Left lung (tissue), 10 donors: Measurements from ENCODE around the gene NSD2. TPM values are rescaled to one million over a fixed set of nuclear protein-coding genes. Genes with fewer than 3 reads are reported as not detected.
A peak's percentile ranks its signal among the peaks of the same experiment; 100 is the strongest.

Experiments
- ATAC-seq: fragments of 200-7000 bp; cut with Tn5 transposase; one replicate; pipeline ENCODE4 v1.9.1; 2020; ENCODE audit warnings: moderate library complexity
- DNase-seq, 4 donors: peaks; one replicate each; pipeline ENCODE4 v3.0.0-alpha.2; 2013 to 2020
- H3K27ac ChIP-seq, 2 donors: fragments of 200-600 bp; sonication (generic) in 1 of 2; one replicate each; pipeline versions ENCODE4 v1.5.0 to v1.8.0; 2020 to 2021
- H3K27me3 ChIP-seq, 2 donors: fragments of 200-600 bp; sonication (generic) in 1 of 2; one replicate each; pipeline versions ENCODE4 v1.5.0 to v1.8.0; 2020 to 2021
- H3K36me3 ChIP-seq, 2 donors: fragments of 200-600 bp; sonication (generic) in 1 of 2; one replicate each; pipeline versions ENCODE4 v1.5.0 to v1.8.0; 2020 to 2021
- H3K4me1 ChIP-seq, 2 donors: fragments of 200-600 bp; one replicate each; pipeline ENCODE4 v1.8.0; 2021
- H3K4me3 ChIP-seq, 2 donors: fragments of 200-600 bp; sonication (generic) in 1 of 2; one replicate each; pipeline versions ENCODE4 v1.5.0 to v1.8.0; 2020 to 2021; ENCODE audit warnings: mild to moderate bottlenecking in 1 of 2
- H3K9me3 ChIP-seq, 2 donors: fragments of 200-600 bp; sonication (generic) in 1 of 2; one replicate each; pipeline versions ENCODE4 v1.5.0 to v1.8.0; 2020 to 2021
- CTCF ChIP-seq, 2 donors: fragments of 200-600 bp; sonication (generic) in 1 of 2; IDR thresholded peaks; one replicate each; pipeline versions ENCODE4 v1.5.0 to v1.8.0; 2021; ENCODE audit warnings: antibody characterized with exemption in 2 of 2
- intact Hi-C, 2 donors: fragments of 100-400 bp; cut with DNase I; formaldehyde crosslinking; loops; one replicate each; pipeline versions ENCODE4 v1.11.2 to v1.14.2; 2022
- polyA plus RNA-seq, 6 donors: library from polyadenylated mRNA; unstranded; fragments of 120-200 nt; gene quantifications; one replicate each; pipeline ENCODE4 v1.2.1, GENCODE V29; 2013; ENCODE audit not compliant: insufficient read length in 6 of 6
- total RNA-seq, 2 donors: library from RNA; stranded (reverse); fragmentation: NEBNext Ultra II Directional; extraction: Animal tissue kit (Norgen Biotek cat#: 25700); gene quantifications; one replicate each; pipeline ENCODE4 v1.2.1, GENCODE V29; 2021
- donor health status: DM: no; HTN: yes; CAD: no.
- donor health status: DM: no; HTN: no; CAD: no.

The NSD2 gene
- total and polyA plus RNA-seq, 8 donors, result 53.6 to 93.8 (median 80.0) TPM

- Histone ChIP-seq H3K27ac (peak overlapping the region; percentile 19 to 75), H3K9me3 (no peaks in the 10 kb centered on the region), H3K36me3 (no peaks in the 10 kb centered on the region), H3K27me3 (no peaks in the 10 kb centered on the region), H3K4me3 (peak overlapping the region; percentile 76 to 87), H3K4me1 (peaks cover 14 to 41% of the 10 kb centered on the region in 2 donors)
- ATAC-seq (no peak), DNase-seq (peak in 2 of 4 donors; percentile 3 to 85)
- no peak for TF ChIP-seq CTCF (IDR thresholded peaks at IDR 0.05)
- intact Hi-C loops, result no loop called here
Measured at GRCh38 chr4:1855333-1856070, 15.7 kb upstream of the NSD2 start.

- DNase-seq, result peak; percentile 89 to 98 (median 96)
- H3K36me3 ChIP-seq, result no peaks in the 10 kb centered on the region
- H3K4me3 ChIP-seq, result peak within 1 kb of the TSS; percentile 76 to 87
- peaks cover 11 to 38% of the 10 kb centered on the region in 2 donors for H3K4me1 ChIP-seq
- ATAC-seq, result peak; percentile 96
- peak in 1 of 2 donors; percentile 9 for TF ChIP-seq CTCF (IDR thresholded peaks at IDR 0.05)
- H3K27me3 ChIP-seq, result no peaks in the 10 kb centered on the region
- intact Hi-C loops, result no loop called here
- no peaks in the 10 kb centered on the region for H3K9me3 ChIP-seq
- H3K27ac ChIP-seq, result peak within 1 kb of the TSS; percentile 75 to 77
Measured at GRCh38 chr4:1856071-1856942, 14.9 kb upstream of the NSD2 start, which contains the start of gene LETM1. Gene LETM1, minus strand, starts transcription at chr4:1856156. Its CDS starts 206 bp downstream, at chr4:1855950.

GRCh38 chr4:1856943-1857699 lies 14.1 kb upstream of the NSD2 start:
- Histone ChIP-seq H3K9me3 (no peaks in the 10 kb centered on the region), H3K27ac (peak overlapping the region; percentile 75 to 77), H3K36me3 (no peaks in the 10 kb centered on the region), H3K27me3 (peaks cover 0 to 7% of the 10 kb centered on the region in 2 donors), H3K4me1 (peaks cover 7 to 33% of the 10 kb centered on the region in 2 donors), H3K4me3 (peak overlapping the region; percentile 76 to 87)
- DNase-seq (peak in 2 of 4 donors; percentile 24 to 52), ATAC-seq (peak; percentile 41)
- TF ChIP-seq CTCF (IDR thresholded peaks at IDR 0.05), result no peak
- intact Hi-C loops, result no loop called here

- H3K9me3 ChIP-seq, result no peaks in the 10 kb centered on the region
- ATAC-seq (no peak), DNase-seq (no peak)
- H3K36me3 ChIP-seq, result no peaks in the 10 kb centered on the region
- intact Hi-C loops, result no loop called here
- no peak for TF ChIP-seq CTCF (IDR thresholded peaks at IDR 0.05)
- peaks cover 7 to 35% of the 10 kb centered on the region in 2 donors for H3K4me1 ChIP-seq
- no peak overlapping the region for H3K4me3 ChIP-seq
- peaks cover 0 to 15% of the 10 kb centered on the region in 2 donors for H3K27me3 ChIP-seq
- H3K27ac ChIP-seq, result no peak overlapping the region
Measured at GRCh38 chr4:1857931-1858330, 13.3 kb upstream of the NSD2 start.
